ENCODE results near the gene ANKRD31.
"Not testable (repeated sequence)": the region's sequence is repeated elsewhere in the genome, so short reads cannot be mapped to it uniquely, and the experiment has no call there.

ANKRD31 gene

DNA sequence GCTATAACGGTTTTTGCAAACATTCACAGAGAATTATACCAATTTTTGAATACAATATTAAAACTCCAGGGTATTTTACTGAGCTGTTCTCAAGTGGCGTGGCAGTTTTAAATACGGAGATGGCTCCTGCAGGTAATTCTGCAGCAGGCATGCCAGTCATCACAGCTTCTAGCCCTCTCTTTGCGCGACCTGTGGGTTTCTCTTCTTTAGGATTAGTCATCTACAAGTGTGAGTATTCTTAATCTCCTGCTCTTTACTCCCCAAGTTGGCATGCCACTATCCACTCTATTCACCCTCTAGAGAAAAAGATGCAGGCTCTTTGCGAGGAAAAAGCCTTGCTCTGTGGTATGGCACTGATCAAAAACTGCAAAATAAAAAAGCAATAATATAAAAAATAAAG, 43.9 kb downstream of the ANKRD31 start:
- TF ChIP-seq, protein P1, sequence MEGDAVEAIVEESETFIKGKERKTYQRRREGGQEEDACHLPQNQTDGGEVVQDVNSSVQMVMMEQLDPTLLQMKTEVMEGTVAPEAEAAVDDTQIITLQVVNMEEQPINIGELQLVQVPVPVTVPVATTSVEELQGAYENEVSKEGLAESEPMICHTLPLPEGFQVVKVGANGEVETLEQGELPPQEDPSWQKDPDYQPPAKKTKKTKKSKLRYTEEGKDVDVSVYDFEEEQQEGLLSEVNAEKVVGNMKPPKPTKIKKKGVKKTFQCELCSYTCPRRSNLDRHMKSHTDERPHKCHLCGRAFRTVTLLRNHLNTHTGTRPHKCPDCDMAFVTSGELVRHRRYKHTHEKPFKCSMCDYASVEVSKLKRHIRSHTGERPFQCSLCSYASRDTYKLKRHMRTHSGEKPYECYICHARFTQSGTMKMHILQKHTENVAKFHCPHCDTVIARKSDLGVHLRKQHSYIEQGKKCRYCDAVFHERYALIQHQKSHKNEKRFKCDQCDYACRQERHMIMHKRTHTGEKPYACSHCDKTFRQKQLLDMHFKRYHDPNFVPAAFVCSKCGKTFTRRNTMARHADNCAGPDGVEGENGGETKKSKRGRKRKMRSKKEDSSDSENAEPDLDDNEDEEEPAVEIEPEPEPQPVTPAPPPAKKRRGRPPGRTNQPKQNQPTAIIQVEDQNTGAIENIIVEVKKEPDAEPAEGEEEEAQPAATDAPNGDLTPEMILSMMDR (IDR thresholded peaks at IDR 0.05; ENCODE audit: insufficient read depth, low read length, missing control alignments): no peak
- DNase-seq (ENCODE audit: low read depth, low spot score): no peak
- H3K4me3 ChIP-seq (ENCODE audit: low read depth, low read length): no peak overlapping the region
- ChIA-PET CTCF (no interaction called here), POLR2A (no interaction called here)

DNA sequence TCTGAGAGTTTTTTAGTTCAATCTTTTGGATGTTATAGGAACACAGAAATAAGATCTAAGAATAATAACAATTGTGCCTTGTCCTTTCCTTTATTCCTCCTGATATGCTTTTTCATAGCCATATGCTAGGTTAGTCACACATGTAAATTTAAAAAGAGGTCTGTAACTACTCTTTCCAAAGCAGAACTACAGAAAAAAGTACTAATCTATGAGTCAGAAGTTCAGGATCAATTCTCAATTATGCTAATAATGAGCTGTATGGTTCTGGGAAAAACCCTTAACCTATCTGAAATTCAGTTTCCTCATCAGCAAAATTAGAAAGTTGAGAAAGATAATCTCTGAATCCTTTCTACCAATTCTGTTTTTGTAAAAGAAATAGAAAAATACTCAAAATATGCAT, 44.4 kb downstream of the ANKRD31 start:
- no peak for DNase-seq (ENCODE audit: low read depth, low spot score)
- TF ChIP-seq, protein P1 (IDR thresholded peaks at IDR 0.05; ENCODE audit: insufficient read depth, low read length, missing control alignments): no peak
- no peak overlapping the region for H3K4me3 ChIP-seq (ENCODE audit: low read depth, low read length)
- ChIA-PET CTCF (no interaction called here), POLR2A (no interaction called here)

DNA sequence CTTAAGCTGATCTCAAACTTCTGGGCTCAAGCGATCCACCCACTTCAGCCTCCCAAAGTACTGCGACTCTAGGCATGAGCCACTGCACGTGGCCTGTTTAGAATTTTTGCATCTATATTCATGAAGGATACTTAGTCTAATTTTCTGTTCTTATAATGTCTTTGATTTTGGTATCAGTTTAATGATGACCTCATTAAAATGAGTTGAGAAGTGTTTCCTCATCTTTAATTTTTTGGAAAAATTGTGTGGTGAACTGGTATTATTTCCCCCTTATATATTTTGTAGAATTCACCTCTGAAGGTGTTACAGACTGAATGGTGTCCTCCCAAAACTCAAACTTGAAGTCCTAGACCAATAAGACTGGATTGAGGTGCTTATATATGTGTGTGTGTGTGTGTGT, 46.5 kb downstream of the ANKRD31 start:
- POLR2A ChIA-PET: no interaction called here
- TF ChIP-seq, protein P1 (IDR thresholded peaks at IDR 0.05; ENCODE audit: insufficient read depth, low read length, missing control alignments): no peak
- H3K4me3 ChIP-seq (ENCODE audit: low read depth, low read length): no peak overlapping the region
- CTCF ChIA-PET: no interaction called here
- DNase-seq (ENCODE audit: low read depth, low spot score): no peak

DNA sequence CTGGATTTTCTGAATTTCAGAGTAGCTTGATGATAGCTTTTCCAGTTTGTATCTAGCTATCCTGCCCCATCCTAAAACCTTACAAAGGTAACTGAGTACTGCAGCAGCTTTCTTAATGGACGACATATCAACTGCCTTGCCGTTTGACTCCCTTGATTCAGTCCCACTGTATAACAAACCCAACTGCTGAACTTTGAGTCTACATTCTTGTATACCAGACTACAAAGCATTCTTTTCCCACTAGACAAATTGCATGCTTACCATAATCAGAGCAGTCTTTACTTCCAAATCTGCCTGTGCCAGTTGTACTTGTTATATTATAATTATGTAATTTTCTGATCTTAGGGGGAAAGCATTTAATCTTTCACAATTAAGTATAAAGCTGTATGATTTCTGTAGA, 47.3 kb downstream of the ANKRD31 start:
- TF ChIP-seq, protein P1 (IDR thresholded peaks at IDR 0.05; ENCODE audit: insufficient read depth, low read length, missing control alignments): no peak
- H3K4me3 ChIP-seq (ENCODE audit: low read depth, low read length): no peak overlapping the region
- CTCF ChIA-PET: no interaction called here
- DNase-seq (ENCODE audit: low read depth, low spot score): no peak
- POLR2A ChIA-PET: no interaction called here

DNA sequence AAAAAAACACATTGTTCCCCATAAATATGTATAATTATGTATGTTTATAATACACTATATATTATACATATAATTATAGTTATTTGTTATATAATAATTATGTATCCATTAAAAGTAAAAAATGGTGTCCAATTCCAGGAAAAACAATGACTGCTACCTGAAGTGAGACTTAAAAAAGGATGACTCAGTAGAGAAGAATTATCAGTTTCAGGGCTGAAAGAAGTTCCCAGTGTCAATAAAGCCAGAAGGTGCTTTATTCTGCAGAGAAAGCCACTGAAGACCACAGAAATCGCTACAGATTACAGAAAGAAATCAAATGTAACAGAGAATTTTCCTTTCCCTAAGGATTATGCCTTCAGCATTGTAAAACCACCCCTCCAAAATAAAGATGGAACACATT, 50.9 kb downstream of the ANKRD31 start:
- CTCF ChIA-PET: no interaction called here
- no peak overlapping the region for H3K4me3 ChIP-seq (ENCODE audit: low read depth, low read length)
- TF ChIP-seq, protein P1 (IDR thresholded peaks at IDR 0.05; ENCODE audit: insufficient read depth, low read length, missing control alignments): no peak
- POLR2A ChIA-PET: no interaction called here
- no peak for DNase-seq (ENCODE audit: low read depth, low spot score)

DNA sequence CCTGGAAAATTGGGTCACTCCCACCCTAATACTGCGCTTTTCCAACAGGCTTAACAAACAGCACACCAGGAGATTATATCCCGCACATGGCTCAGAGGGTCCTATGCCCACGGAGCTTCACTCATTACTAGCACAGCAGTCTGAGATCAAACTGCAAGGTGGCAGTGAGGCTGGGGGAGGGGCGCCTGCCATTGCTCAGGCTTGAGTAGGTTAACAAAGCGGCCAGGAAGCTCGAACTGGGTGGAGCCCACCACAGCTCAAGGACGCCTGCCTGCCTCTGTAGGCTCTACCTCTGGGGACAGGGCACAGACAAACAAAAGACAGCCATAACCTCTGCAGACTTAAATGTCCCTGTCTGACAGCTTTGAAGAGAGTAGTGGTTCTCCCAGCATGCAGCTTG, 60.7 kb downstream of the ANKRD31 start:
- POLR2A ChIA-PET; DNase-seq (ENCODE audit: low read depth, low spot score); CTCF ChIA-PET; H3K4me3 ChIP-seq (ENCODE audit: low read depth, low read length): not testable (repeated sequence)

DNA sequence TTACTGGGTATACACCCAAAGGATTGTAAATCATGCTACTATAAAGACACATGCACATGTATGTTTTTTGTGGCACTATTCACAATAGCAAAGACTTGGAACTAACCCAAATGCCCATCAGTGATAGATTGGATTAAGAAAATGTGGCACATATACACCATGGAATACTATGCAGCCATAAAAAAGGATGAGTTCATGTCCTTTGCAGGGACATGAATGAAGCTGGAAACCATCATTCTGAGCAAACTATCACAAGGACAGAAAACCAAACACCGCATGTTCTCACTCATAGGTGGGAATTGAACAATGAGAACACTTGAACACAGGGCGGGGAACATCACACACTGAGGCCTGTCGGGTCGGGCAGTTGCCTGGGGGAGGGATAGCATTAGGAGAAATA, 61.8 kb downstream of the ANKRD31 start:
- DNase-seq (ENCODE audit: low read depth, low spot score); CTCF ChIA-PET; POLR2A ChIA-PET: not testable (repeated sequence)

DNA sequence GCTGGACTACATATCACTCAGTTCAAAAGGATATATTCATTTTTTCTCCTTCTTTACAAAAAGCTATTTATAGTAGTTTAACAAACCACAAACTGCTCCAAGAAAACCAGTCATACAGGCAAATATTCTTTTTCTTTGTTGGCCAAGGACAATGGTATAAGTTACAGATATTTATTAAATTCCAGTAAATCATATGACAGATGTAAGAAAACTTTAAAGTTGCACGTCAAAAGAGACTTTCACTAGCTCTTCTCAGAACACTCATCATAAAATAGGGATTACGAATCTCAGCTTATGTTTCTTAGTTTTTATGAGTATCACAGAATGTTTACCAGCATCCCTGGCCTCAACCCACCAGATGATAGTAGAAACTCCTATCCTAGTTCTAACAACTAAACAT, 67.2 kb downstream of the ANKRD31 start:
- POLR2A ChIA-PET: no interaction called here

More for the DNA sequence above, 61.8 kb downstream of the ANKRD31 start:
- H3K4me3 ChIP-seq (ENCODE audit: low read depth, low read length): not testable (repeated sequence)

More for the DNA sequence above, 67.2 kb downstream of the ANKRD31 start:
- TF ChIP-seq, protein P1 (IDR thresholded peaks at IDR 0.05; ENCODE audit: insufficient read depth, low read length, missing control alignments): no peak
- DNase-seq (ENCODE audit: low read depth, low spot score): no peak
- no peak overlapping the region for H3K4me3 ChIP-seq (ENCODE audit: low read depth, low read length)
- CTCF ChIA-PET: no interaction called here

Data from AG04449 (cell line).